Measurements from ENCODE around the gene CPAMD8.

The CPAMD8 gene

GRCh38 chr19:16868423-16869130 lies 158.0 kb downstream of the CPAMD8 start:
- DNase-seq = no peak

- DNase-seq = no peak
Measured at GRCh38 chr19:16867211-16867610, 159.4 kb downstream of the CPAMD8 start.

GRCh38 chr19:16862826-16863415 lies 163.7 kb downstream of the CPAMD8 start:
- DNase-seq = no peak

- no peak for DNase-seq
Measured at GRCh38 chr19:16861834-16862233, 164.8 kb downstream of the CPAMD8 start.

- no peak for DNase-seq
Measured at GRCh38 chr19:16861011-16861410, 165.6 kb downstream of the CPAMD8 start.

GRCh38 chr19:16860118-16860517 lies 166.5 kb downstream of the CPAMD8 start:
- DNase-seq = no peak

- DNase-seq = no peak
Measured at GRCh38 chr19:16859626-16860025, 167.0 kb downstream of the CPAMD8 start.

- no peak for DNase-seq
Measured at GRCh38 chr19:16856091-16856490, 170.5 kb downstream of the CPAMD8 start.

GRCh38 chr19:16853066-16853465 lies 173.5 kb downstream of the CPAMD8 start:
- no peak for DNase-seq

- no peak for DNase-seq
Measured at GRCh38 chr19:16851031-16851712, 175.4 kb downstream of the CPAMD8 start.

- DNase-seq = no peak
Measured at GRCh38 chr19:16850133-16850532, 176.5 kb downstream of the CPAMD8 start.

- no peak for DNase-seq
Measured at GRCh38 chr19:16849168-16849567, 177.4 kb downstream of the CPAMD8 start.

- DNase-seq = no peak
Measured at GRCh38 chr19:16847430-16847829, 179.2 kb downstream of the CPAMD8 start.

- DNase-seq = no peak
Measured at GRCh38 chr19:16846901-16847300, 179.7 kb downstream of the CPAMD8 start.

Measured in activated CD8-positive, alpha-beta memory T cell treated with anti-CD3 and anti-CD28 coated beads, Interleukin-2, amount 50 U/mL, for 4 hours (primary cell).